HEK293 (cell line): ENCODE measurements around the gene EIF5A2.
"Not testable (repeated sequence)": the region's sequence is repeated elsewhere in the genome, so short reads cannot be mapped to it uniquely, and the experiment has no call there.

ENCODE experiments used
- CTCF ChIA-PET: fragments of 350-600 bp; formaldehyde crosslinking; extraction: SDS; loops from one replicate; lab custom pipeline; 2021; ENCODE audit warnings: antibody characterized with exemption; lab: Yijun Ruan, JAX
- POLR2A ChIA-PET: fragments of 300-600 bp; formaldehyde crosslinking; extraction: SDS; loops from one replicate; lab custom pipeline; 2020; ENCODE audit warnings: antibody characterized with exemption, inconsistent platforms; lab: Yijun Ruan, JAX
- H3K27ac ChIP-seq: fragments of 200-500 bp; sonication (Bioruptor generic); 2 replicates; pipeline ENCODE4 v1.5.1; 2014; ENCODE audit warnings: low read depth, low read length, control low read depth, inconsistent platforms; ENCODE audit errors: extremely low read depth
- H3K36me3 ChIP-seq, 2 experiments: fragments of 200-500 bp in 1 of 2; sonication (Bioruptor generic) in 1 of 2; 1 replicate in 1 of 2; 2 replicates in 1 of 2; pipeline ENCODE4 v1.5.1; 2014 to 2017; ENCODE audit warnings: inconsistent platforms in 2 of 2, low read length in 2 of 2; ENCODE audit not compliant: control insufficient read depth in 2 of 2, insufficient read depth in 1 of 2
- H3K4me1 ChIP-seq: fragments of 200-500 bp; sonication (Bioruptor generic); 2 replicates; pipeline ENCODE4 v1.5.1; 2014; ENCODE audit warnings: mild to moderate bottlenecking, low read length, inconsistent platforms; ENCODE audit not compliant: control insufficient read depth, insufficient read depth
- H3K4me3 ChIP-seq: 2 replicates; pipeline ENCODE4 v1.5.1; 2011; ENCODE audit warnings: low read depth, mild to moderate bottlenecking, control low read depth, low read length, moderate library complexity
- H3K9me3 ChIP-seq: fragments of 200-500 bp; sonication (Bioruptor generic); 2 replicates; pipeline ENCODE4 v1.5.1; 2014; ENCODE audit warnings: low read depth, low read length, inconsistent platforms; ENCODE audit not compliant: control insufficient read depth, insufficient read depth
- ELK4 ChIP-seq: IDR thresholded peaks from 2 replicates; pipeline ENCODE4 v1.6.1; 2011; ENCODE audit warnings: mild to moderate bottlenecking, low read depth, low read length, borderline replicate concordance
- KLF10 ChIP-seq: fragments of 450-650 bp; IDR thresholded peaks from 2 replicates; pipeline ENCODE4 v1.5.1; 2018; ENCODE audit warnings: missing biosample characterization, mild to moderate bottlenecking, missing genetic modification characterization
- OSR2 ChIP-seq: fragments of 450-650 bp; formaldehyde crosslinking; IDR thresholded peaks from 2 replicates; pipeline ENCODE4 v1.5.1; 2016; ENCODE audit warnings: missing biosample characterization, missing genetic modification characterization
- WT1 ChIP-seq: fragments of 450-650 bp; formaldehyde crosslinking; IDR thresholded peaks from 2 replicates; pipeline ENCODE4 v1.5.1; 2016; ENCODE audit warnings: missing biosample characterization, missing genetic modification characterization
- ZBTB20 ChIP-seq: fragments of 450-650 bp; formaldehyde crosslinking; IDR thresholded peaks from 2 replicates; pipeline ENCODE4 v1.5.1; 2016; ENCODE audit warnings: missing biosample characterization, missing genetic modification characterization
- ZNF146 ChIP-seq: fragments of 450-650 bp; formaldehyde crosslinking; IDR thresholded peaks from 2 replicates; pipeline ENCODE4 v1.5.1; 2016; ENCODE audit warnings: missing biosample characterization, missing genetic modification characterization
- ZNF157 ChIP-seq: fragments of 450-650 bp; formaldehyde crosslinking; IDR thresholded peaks from 2 replicates; pipeline ENCODE4 v1.5.1; 2016; ENCODE audit warnings: missing biosample characterization, missing genetic modification characterization
- ZNF248 ChIP-seq: fragments of 450-650 bp; formaldehyde crosslinking; IDR thresholded peaks from 2 replicates; pipeline ENCODE4 v1.5.1; 2017; ENCODE audit warnings: missing biosample characterization, missing genetic modification characterization
- ZNF280C ChIP-seq: fragments of 450-650 bp; formaldehyde crosslinking; IDR thresholded peaks from 2 replicates; pipeline ENCODE4 v1.5.1; 2016; ENCODE audit warnings: missing biosample characterization, missing genetic modification characterization
- ZNF37A ChIP-seq: fragments of 450-650 bp; IDR thresholded peaks from 2 replicates; pipeline ENCODE4 v1.5.1; 2018; ENCODE audit warnings: missing biosample characterization, missing genetic modification characterization
- ZNF404 ChIP-seq: fragments of 450-650 bp; formaldehyde crosslinking; IDR thresholded peaks from 2 replicates; pipeline ENCODE4 v1.5.1; 2017; ENCODE audit warnings: missing biosample characterization, missing genetic modification characterization
- ZNF426 ChIP-seq: fragments of 450-650 bp; formaldehyde crosslinking; IDR thresholded peaks from 2 replicates; pipeline ENCODE4 v1.5.1; 2017; ENCODE audit warnings: missing biosample characterization, missing genetic modification characterization, mild to moderate bottlenecking, inconsistent platforms, moderate library complexity
- ZNF433 ChIP-seq: fragments of 450-650 bp; formaldehyde crosslinking; IDR thresholded peaks from 2 replicates; pipeline ENCODE4 v1.5.1; 2016; ENCODE audit warnings: missing biosample characterization, missing genetic modification characterization, low read depth
- ZNF48 ChIP-seq: fragments of 450-650 bp; formaldehyde crosslinking; IDR thresholded peaks from 2 replicates; pipeline ENCODE4 v1.5.1; 2016; ENCODE audit warnings: missing biosample characterization, missing genetic modification characterization
- ZNF585B ChIP-seq: fragments of 450-650 bp; formaldehyde crosslinking; IDR thresholded peaks from 2 replicates; pipeline ENCODE4 v1.5.1; 2016; ENCODE audit warnings: missing biosample characterization, missing genetic modification characterization
- ZNF621 ChIP-seq: fragments of 450-650 bp; formaldehyde crosslinking; IDR thresholded peaks from 2 replicates; pipeline ENCODE4 v1.5.1; 2017; ENCODE audit warnings: missing biosample characterization, missing genetic modification characterization
- ZNF626 ChIP-seq: fragments of 450-650 bp; sonication (Bioruptor Pico); formaldehyde crosslinking; IDR thresholded peaks from 2 replicates; pipeline ENCODE4 v1.5.1; 2018; ENCODE audit warnings: missing biosample characterization, missing genetic modification characterization, inconsistent platforms
- ZSCAN30 ChIP-seq: fragments of 450-650 bp; IDR thresholded peaks from 2 replicates; pipeline ENCODE4 v1.5.1; 2018; ENCODE audit warnings: missing biosample characterization, mild to moderate bottlenecking, missing genetic modification characterization, moderate library complexity
- ZSCAN4 ChIP-seq: fragments of 450-650 bp; formaldehyde crosslinking; IDR thresholded peaks from 2 replicates; pipeline ENCODE4 v1.5.1; 2017; ENCODE audit warnings: missing biosample characterization, missing genetic modification characterization

Gene EIF5A2

GRCh38 chr3:170897199-170897598 lies 11.2 kb downstream of the EIF5A2 start:
- CTCF ChIA-PET, H3K4me3 ChIP-seq, H3K36me3 ChIP-seq, POLR2A ChIA-PET, H3K4me1 ChIP-seq, H3K9me3 ChIP-seq, H3K27ac ChIP-seq: not testable (repeated sequence)
- peak; percentile 75 for TF ChIP-seq ZNF585B

GRCh38 chr3:170896781-170897180 lies 11.7 kb downstream of the EIF5A2 start:
- no peaks in the 10 kb centered on the region for H3K4me1 ChIP-seq
- H3K4me3 ChIP-seq, result no peak overlapping the region
- H3K27ac ChIP-seq, result no peak overlapping the region
- no peak for TF ChIP-seq ZNF626 (tag by site-specific recombination)
- TF ChIP-seq ZNF426, result no peak
- no peak for TF ChIP-seq ZSCAN4 (tag by site-specific recombination)
- TF ChIP-seq ZSCAN30 (tag by site-specific recombination), result no peak
- no peak for TF ChIP-seq WT1
- no peak for TF ChIP-seq ZNF248 (tag by site-specific recombination)
- no peak for TF ChIP-seq ZNF37A (tag by site-specific recombination)
- no peak for TF ChIP-seq ZNF48
- no peak for TF ChIP-seq ZBTB20 (tag by site-specific recombination)
- TF ChIP-seq ELK4, result no peak
- TF ChIP-seq ZNF433 (tag by site-specific recombination), result no peak
- TF ChIP-seq ZNF157, result no peak
- no peak for TF ChIP-seq KLF10 (tag by site-specific recombination)
- no peak for TF ChIP-seq OSR2
- no peak for TF ChIP-seq ZNF404
- no peak for TF ChIP-seq ZNF280C (tag by site-specific recombination)
- TF ChIP-seq ZNF621 (tag by site-specific recombination), result no peak
- no peak for TF ChIP-seq ZNF146 (tag by site-specific recombination)
- POLR2A ChIA-PET, result no interaction called here
- no peaks in the 10 kb centered on the region for H3K9me3 ChIP-seq
- CTCF ChIA-PET, result interaction anchor here (0.9 kb wide), 1 partner anchor 82 kb away, joined by 5 read pairs; no protein-coding TSS in a partner anchor
- H3K36me3 ChIP-seq, result peaks cover 0 to 5% of the 10 kb centered on the region in 2 experiments; a peak in 1 of 3 replicates

- CTCF ChIA-PET, result interaction anchor here (0.9 kb wide), 1 partner anchor 81 kb away, joined by 5 read pairs; no protein-coding TSS in a partner anchor
- H3K4me3 ChIP-seq, H3K4me1 ChIP-seq, H3K36me3 ChIP-seq, H3K27ac ChIP-seq, POLR2A ChIA-PET, H3K9me3 ChIP-seq: not testable (repeated sequence)
Measured at GRCh38 chr3:170896333-170896732, 12.1 kb downstream of the EIF5A2 start.
